Colonic mucosa (tissue), 4 donors: ENCODE measurements around the gene ELOVL4. TPM values are rescaled to one million over a fixed set of nuclear protein-coding genes. Genes with fewer than 3 reads are reported as not detected.

ENCODE experiments used
- DNase-seq: peaks from one replicate; pipeline ENCODE4 v3.0.0-alpha.2; 2020
- H3K27ac ChIP-seq: fragments of 200-600 bp; one replicate; pipeline ENCODE4 v1.8.0; 2021
- H3K27me3 ChIP-seq: fragments of 200-600 bp; one replicate; pipeline ENCODE4 v1.8.0; 2021
- H3K36me3 ChIP-seq: fragments of 200-600 bp; one replicate; pipeline ENCODE4 v1.8.0; 2021
- H3K4me1 ChIP-seq: fragments of 200-600 bp; one replicate; pipeline ENCODE4 v1.8.0; 2021; ENCODE audit warnings: mild to moderate bottlenecking
- H3K4me3 ChIP-seq: fragments of 200-600 bp; one replicate; pipeline ENCODE4 v1.8.0; 2021
- H3K9ac ChIP-seq, 2 donors: one replicate each; pipeline ENCODE4 v1.7.0; 2013; ENCODE audit warnings: control low read depth in 2 of 2, low read depth in 2 of 2, low read length in 2 of 2
- H3K9me3 ChIP-seq: fragments of 200-600 bp; one replicate; pipeline ENCODE4 v1.8.0; 2021
- CTCF ChIP-seq: fragments of 200-600 bp; IDR thresholded peaks from one replicate; pipeline ENCODE4 v1.8.0; 2022; ENCODE audit warnings: antibody characterized with exemption, mild to moderate bottlenecking
- intact Hi-C: fragments of 100-400 bp; cut with DNase I; formaldehyde crosslinking; loops from one replicate; pipeline ENCODE4 v1.14.1; 2022
- total RNA-seq, 2 donors: library from RNA; stranded (reverse); fragmentation: NEBNext Ultra II Directional in 1 of 2; extraction: Animal tissue kit (Norgen Biotek cat#: 25700) in 1 of 2; gene quantifications; one replicate each; pipeline ENCODE4 v1.2.1, GENCODE V29; 2021
- donor health status: healthy.
- donor health status: DM: no; HTN: no; CAD: no.
- donor health status: DM: no; HTN: no; CAD: no.

The ELOVL4 gene
- total RNA-seq, 2 donors from 2014 or later: 0.30 to 0.66 TPM

- H3K36me3 ChIP-seq: no peaks in the 10 kb centered on the region
- intact Hi-C loops: no loop called here
- no peak overlapping the region for H3K9ac ChIP-seq
- H3K27ac ChIP-seq: no peak overlapping the region
- H3K9me3 ChIP-seq: no peaks in the 10 kb centered on the region
- H3K4me1 ChIP-seq: no peaks in the 10 kb centered on the region
- H3K27me3 ChIP-seq: no peaks in the 10 kb centered on the region
- H3K4me3 ChIP-seq: no peak overlapping the region
- no peak for TF ChIP-seq CTCF
- no peak for DNase-seq
Observed at GRCh38 chr6:79911992-79912391, 35.4 kb downstream of the ELOVL4 start.

- no peaks in the 10 kb centered on the region for H3K27me3 ChIP-seq
- no peak overlapping the region for H3K9ac ChIP-seq
- no peaks in the 10 kb centered on the region for H3K36me3 ChIP-seq
- TF ChIP-seq CTCF: no peak
- intact Hi-C loops: no loop called here
- DNase-seq: no peak
- no peak overlapping the region for H3K4me3 ChIP-seq
- H3K9me3 ChIP-seq: no peaks in the 10 kb centered on the region
- H3K27ac ChIP-seq: no peak overlapping the region
- no peaks in the 10 kb centered on the region for H3K4me1 ChIP-seq
Observed at GRCh38 chr6:79909517-79909916, 37.8 kb downstream of the ELOVL4 start.

GRCh38 chr6:79902046-79902445, 45.3 kb downstream of the ELOVL4 start:
- Histone ChIP-seq H3K36me3 (no peaks in the 10 kb centered on the region), H3K27ac (no peak overlapping the region), H3K4me3 (no peak overlapping the region), H3K4me1 (no peaks in the 10 kb centered on the region), H3K9me3 (no peaks in the 10 kb centered on the region), H3K9ac (no peak overlapping the region), H3K27me3 (no peaks in the 10 kb centered on the region)
- no peak for TF ChIP-seq CTCF
- no peak for DNase-seq
- intact Hi-C loops: no loop called here

GRCh38 chr6:79898076-79898475, 49.3 kb downstream of the ELOVL4 start:
- Histone ChIP-seq H3K9ac (no peak overlapping the region), H3K27ac (no peak overlapping the region), H3K36me3 (no peaks in the 10 kb centered on the region), H3K9me3 (no peaks in the 10 kb centered on the region), H3K27me3 (no peaks in the 10 kb centered on the region), H3K4me1 (no peaks in the 10 kb centered on the region), H3K4me3 (no peak overlapping the region)
- DNase-seq: no peak
- TF ChIP-seq CTCF: no peak
- intact Hi-C loops: no loop called here

GRCh38 chr6:79896075-79896449, 51.3 kb downstream of the ELOVL4 start:
- no peak overlapping the region for H3K27ac ChIP-seq
- no peaks in the 10 kb centered on the region for H3K27me3 ChIP-seq
- no peak for DNase-seq
- no peaks in the 10 kb centered on the region for H3K36me3 ChIP-seq
- H3K9me3 ChIP-seq: no peaks in the 10 kb centered on the region
- no peak overlapping the region for H3K4me3 ChIP-seq
- no peaks in the 10 kb centered on the region for H3K4me1 ChIP-seq
- no peak for TF ChIP-seq CTCF
- no peak overlapping the region for H3K9ac ChIP-seq
- intact Hi-C loops: no loop called here
